H1 (cell line): Measurements from ENCODE around the gene SF3B3. TPM values are rescaled to one million over a fixed set of nuclear protein-coding genes. Genes with fewer than 3 reads are reported as not detected.

Experiments
- BACH1 ChIP-seq: IDR thresholded peaks from 2 replicates; pipeline ENCODE4 v1.6.1; 2012; ENCODE audit warnings: low read length, improper control_type of control experiment
- CHD1 ChIP-seq: IDR thresholded peaks from 2 replicates; pipeline ENCODE4 v1.6.1; 2012; ENCODE audit warnings: low read depth, low read length, improper control_type of control experiment
- CHD2 ChIP-seq: IDR thresholded peaks from 2 replicates; pipeline ENCODE4 v1.6.1; 2012; ENCODE audit warnings: low read length, improper control_type of control experiment
- CTBP2 ChIP-seq: IDR thresholded peaks from 2 replicates; pipeline ENCODE4 v1.7.0; 2011; ENCODE audit warnings: borderline replicate concordance, mild to moderate bottlenecking, moderate library complexity, mixed read lengths, low read length; ENCODE audit not compliant: insufficient read depth, insufficient read length
- CTCF ChIP-seq, 3 experiments: IDR thresholded peaks; 1 replicate in 2 of 3; 2 replicates in 1 of 3; pipeline versions ENCODE4 v1.5.1 to v1.6.1; 2011; ENCODE audit warnings: low read length in 3 of 3, mild to moderate bottlenecking in 3 of 3, inconsistent platforms in 2 of 3, low read depth in 1 of 3, moderate library complexity in 1 of 3; ENCODE audit not compliant: insufficient read depth in 1 of 3; ENCODE audit errors: control extremely low read depth in 1 of 3
- EP300 ChIP-seq, 2 experiments: IDR thresholded peaks; 1 replicate in 1 of 2; 2 replicates in 1 of 2; pipeline ENCODE4 v1.6.1; 2011 to 2012; ENCODE audit warnings: low read depth in 2 of 2, low read length in 2 of 2, mild to moderate bottlenecking in 2 of 2, borderline replicate concordance in 1 of 2, inconsistent platforms in 1 of 2, moderate library complexity in 1 of 2
- EZH2 ChIP-seq: fragments of 200-600 bp; sonication (generic); IDR thresholded peaks from 2 replicates; pipeline ENCODE4 v1.7.1; 2012; ENCODE audit warnings: low read depth, mild to moderate bottlenecking, moderate library complexity, low read length, inconsistent platforms; ENCODE audit not compliant: severe bottlenecking
- JUN ChIP-seq: IDR thresholded peaks from 2 replicates; pipeline ENCODE4 v1.6.1; 2011; ENCODE audit warnings: low read depth, mild to moderate bottlenecking, improper control_type of control experiment, low read length
- KDM4A ChIP-seq: IDR thresholded peaks from one replicate; pipeline ENCODE4 v1.7.1; 2012; ENCODE audit warnings: low read depth, mild to moderate bottlenecking, moderate library complexity, low read length, inconsistent platforms; ENCODE audit not compliant: severe bottlenecking
- KDM5A ChIP-seq: fragments of 200-600 bp; IDR thresholded peaks from 2 replicates; pipeline ENCODE4 v1.7.1; 2012; ENCODE audit warnings: mild to moderate bottlenecking, low read length, inconsistent platforms, mixed read lengths
- MAFK ChIP-seq: IDR thresholded peaks from 2 replicates; pipeline ENCODE4 v1.6.1; 2012; ENCODE audit warnings: low read depth, mild to moderate bottlenecking, improper control_type of control experiment, low read length
- NANOG ChIP-seq: IDR thresholded peaks from 2 replicates; pipeline ENCODE4 v1.6.1; 2011; ENCODE audit warnings: low read length, low read depth, mild to moderate bottlenecking, inconsistent platforms; ENCODE audit not compliant: insufficient read depth, poor library complexity, severe bottlenecking
- POU5F1 ChIP-seq: IDR thresholded peaks from 2 replicates; pipeline ENCODE4 v1.6.1; 2011; ENCODE audit warnings: low read depth, mild to moderate bottlenecking, low read length, moderate library complexity
- RFX5 ChIP-seq: IDR thresholded peaks from 2 replicates; pipeline ENCODE4 v1.6.1; 2011; ENCODE audit warnings: low read depth, low read length, improper control_type of control experiment, borderline replicate concordance
- RNF2 ChIP-seq: fragments of 200-900, 300-1000 bp; sonication (generic); IDR thresholded peaks from 2 replicates; pipeline ENCODE4 v1.7.1; 2016; ENCODE audit warnings: borderline replicate concordance, low read depth, mild to moderate bottlenecking, antibody characterized with exemption, low read length; ENCODE audit not compliant: poor library complexity, severe bottlenecking; ENCODE audit errors: missing control alignments
- SIN3A ChIP-seq, 2 experiments: IDR thresholded peaks in 1 of 2; conservative IDR thresholded peaks in 1 of 2; 2 replicates each; pipeline ENCODE4 v1.6.1; 2011 to 2012; ENCODE audit warnings: low read length in 2 of 2, improper control_type of control experiment in 1 of 2, low read depth in 1 of 2, mild to moderate bottlenecking in 1 of 2
- SIX5 ChIP-seq: IDR thresholded peaks from 2 replicates; pipeline ENCODE4 v1.6.1; 2011; ENCODE audit warnings: mild to moderate bottlenecking, low read depth, low read length
- SP1 ChIP-seq: IDR thresholded peaks from 2 replicates; pipeline ENCODE4 v1.6.1; 2011; ENCODE audit warnings: low read depth, low read length
- SUZ12 ChIP-seq: fragments of 200-600 bp; sonication (generic); IDR thresholded peaks from 2 replicates; pipeline ENCODE4 v1.6.1; 2012; ENCODE audit warnings: mild to moderate bottlenecking, inconsistent platforms, low read length, moderate library complexity, mixed read lengths
- TAF1 ChIP-seq: IDR thresholded peaks from 2 replicates; pipeline ENCODE4 v1.6.1; 2011; ENCODE audit warnings: mild to moderate bottlenecking, low read depth, low read length
- TEAD4 ChIP-seq: IDR thresholded peaks from 2 replicates; pipeline ENCODE4 v1.6.1; 2012; ENCODE audit warnings: low read depth, low read length, inconsistent platforms, mixed read lengths
- YY1 ChIP-seq: IDR thresholded peaks from 2 replicates; pipeline ENCODE4 v1.6.1; 2011; ENCODE audit warnings: low read depth, mild to moderate bottlenecking, low read length
- polyA plus RNA-seq, 7 experiments: library from polyadenylated mRNA; depleted of rRNA in 3 of 7; stranded (reverse) in 5 of 7; unstranded in 2 of 7; fragments of >200 nt in 5 of 7; fragments of 200-250 nt in 2 of 7; gene quantifications; 1 replicate in 5 of 7; 2 replicates in 1 of 7; 4 replicates in 1 of 7; pipeline versions ENCODE4 v1.2.1 to v1.2.3, GENCODE V29; 2011 to 2013; ENCODE audit warnings: missing spikeins in 2 of 7, mixed read lengths in 2 of 7
- total RNA-seq: library from RNA; stranded (reverse); fragmentation: NEBNext Ultra II Directional; extraction: Animal tissue kit (Norgen Biotek cat#: 25700); gene quantifications from 2 replicates; pipeline ENCODE4 v1.2.1, GENCODE V29; 2021

The SF3B3 gene
- total and polyA plus RNA-seq, 2 of the 8 experiments (the other 6 are each of a cell fraction or from before 2014, with no cell fraction given) = 241 to 521 TPM

GRCh38 chr16:70523076-70523742 lies 407 bp upstream of the SF3B3 start, which contains the start of gene COG4 (continued):
- no peak for TF ChIP-seq RFX5
- peak; percentile 78 for TF ChIP-seq TAF1
- TF ChIP-seq CHD2 = no peak
- no peak for TF ChIP-seq CTCF (IDR thresholded peaks at IDR 0.05; ENCODE audit: control extremely low read depth in 1 of 3, insufficient read depth in 1 of 3, low read depth in 1 of 3, low read length in 3 of 3)
- no peak for TF ChIP-seq SUZ12
- no peak for TF ChIP-seq MAFK
- peak; percentile 98 for TF ChIP-seq KDM5A
- no peak for TF ChIP-seq TEAD4
- peak; percentile 90 to 93; a peak in 3 of 4 replicates for TF ChIP-seq SIN3A (conservative IDR thresholded peaks at IDR 0.05 in 1 of 2, IDR thresholded peaks at IDR 0.05 in 1 of 2; ENCODE audit: low read depth in 1 of 2, low read length in 2 of 2)
- no peak for TF ChIP-seq CTBP2
- TF ChIP-seq JUN = no peak
- peak; percentile 93 for TF ChIP-seq YY1
- TF ChIP-seq EZH2 = no peak
- TF ChIP-seq SIX5 = no peak
- TF ChIP-seq CHD1 = no peak; the same call in 1 of the 2 replicates
- TF ChIP-seq RNF2 = no peak
- TF ChIP-seq BACH1 = no peak
- TF ChIP-seq POU5F1 = no peak
- TF ChIP-seq NANOG = no peak
- peak; percentile 50 for TF ChIP-seq KDM4A
- TF ChIP-seq SP1 = no peak
- no peak for TF ChIP-seq EP300 (IDR thresholded peaks at IDR 0.05; ENCODE audit: borderline replicate concordance in 1 of 2, low read depth in 2 of 2, low read length in 2 of 2)
